Colon (tissue), 2 donors: ENCODE data around the gene IQSEC3.
"Not testable (repeated sequence)": the region's sequence is repeated elsewhere in the genome, so short reads cannot be mapped to it uniquely, and the experiment has no call there.

Experiments used
- FAIRE-seq: peaks from 2 replicates; lab custom pipeline; 2012; peaks lifted over from hg19 to GRCh38; lab: Jason Lieb, UNC
- donor health status: control.
- donor health status: control.

The IQSEC3 gene

GRCh38 chr12:52902-53734 is 13.4 kb upstream of the IQSEC3 start:
- not testable (repeated sequence) for FAIRE-seq

GRCh38 chr12:53735-54730 is 12.5 kb upstream of the IQSEC3 start:
- no peak for FAIRE-seq

- FAIRE-seq: no peak
These were observed 11.6 kb upstream of the IQSEC3 start for GRCh38 chr12:54750-55535.

GRCh38 chr12:56683-57346 is 9.8 kb upstream of the IQSEC3 start:
- FAIRE-seq: no peak

GRCh38 chr12:57539-57938 is 9.0 kb upstream of the IQSEC3 start:
- no peak for FAIRE-seq

GRCh38 chr12:58832-59231 is 7.7 kb upstream of the IQSEC3 start:
- FAIRE-seq: no peak

GRCh38 chr12:61845-62244 is 4.7 kb upstream of the IQSEC3 start:
- FAIRE-seq: not testable (repeated sequence)

- FAIRE-seq: not testable (repeated sequence)
These were observed 990 bp upstream of the IQSEC3 start for GRCh38 chr12:65491-66063.

- FAIRE-seq: not testable (repeated sequence)
These were observed 376 bp downstream of the IQSEC3 start for GRCh38 chr12:66782-67504.

GRCh38 chr12:69677-70076 is 3.1 kb downstream of the IQSEC3 start:
- FAIRE-seq: not testable (repeated sequence)

- not testable (repeated sequence) for FAIRE-seq
These were observed 4.0 kb downstream of the IQSEC3 start for GRCh38 chr12:70541-70940.

- FAIRE-seq: not testable (repeated sequence)
These were observed 5.5 kb downstream of the IQSEC3 start for GRCh38 chr12:72018-72417.

- FAIRE-seq: not testable (repeated sequence)
These were observed 8.0 kb downstream of the IQSEC3 start for GRCh38 chr12:74420-75190.

GRCh38 chr12:75541-75940 is 9.0 kb downstream of the IQSEC3 start:
- FAIRE-seq: not testable (repeated sequence)

GRCh38 chr12:76102-76501 is 9.5 kb downstream of the IQSEC3 start:
- FAIRE-seq: not testable (repeated sequence)

GRCh38 chr12:76551-76950 is 10.0 kb downstream of the IQSEC3 start:
- FAIRE-seq: not testable (repeated sequence)

GRCh38 chr12:77101-77719 is 10.6 kb downstream of the IQSEC3 start:
- not testable (repeated sequence) for FAIRE-seq

GRCh38 chr12:77769-78383 is 11.3 kb downstream of the IQSEC3 start:
- FAIRE-seq: not testable (repeated sequence)

GRCh38 chr12:78981-79380 is 12.4 kb downstream of the IQSEC3 start:
- FAIRE-seq: no peak
